Neural cell (in vitro differentiated cells): ENCODE measurements around the gene TTC23L. TPM values are rescaled to one million over a fixed set of nuclear protein-coding genes. Genes with fewer than 3 reads are reported as not detected.

Experiments
- H2AFZ ChIP-seq: fragments of 200-600, 300-800 bp; sonication (generic), shearing (Covaris generic); 2 replicates; pipeline ENCODE4 v1.6.0; 2014; ENCODE audit warnings: low read depth, mild to moderate bottlenecking, antibody characterized with exemption, low read length, moderate library complexity
- H3F3A ChIP-seq: fragments of 200-600 bp; shearing (Covaris generic); 2 replicates; pipeline ENCODE4 v1.6.1; 2016; ENCODE audit warnings: mild to moderate bottlenecking, moderate library complexity, mixed read lengths, antibody characterized with exemption, low read length; ENCODE audit not compliant: insufficient read depth, poor library complexity, severe bottlenecking
- H3K27ac ChIP-seq: fragments of 200-600, 300-800 bp; sonication (generic), shearing (Covaris generic); 2 replicates; pipeline ENCODE4 v1.5.1; 2014; ENCODE audit warnings: mild to moderate bottlenecking, low read length, moderate library complexity
- H3K27me3 ChIP-seq: fragments of 300-800, 200-600 bp; sonication (generic), shearing (Covaris generic); 2 replicates; pipeline ENCODE4 v1.6.0; 2014; ENCODE audit warnings: mild to moderate bottlenecking, low read depth, low read length, moderate library complexity; ENCODE audit not compliant: insufficient read depth
- H3K36me3 ChIP-seq: fragments of 300-800, 200-600 bp; sonication (generic), shearing (Covaris generic); 2 replicates; pipeline ENCODE4 v1.5.1; 2014; ENCODE audit warnings: mild to moderate bottlenecking, antibody characterized with exemption, low read length, moderate library complexity; ENCODE audit not compliant: insufficient read depth
- H3K4me2 ChIP-seq: fragments of 300-800, 200-600 bp; sonication (generic), shearing (Covaris generic); 2 replicates; pipeline ENCODE4 v1.6.0; 2014; ENCODE audit warnings: mild to moderate bottlenecking, low read length
- H3K4me3 ChIP-seq: fragments of 300-800, 200-600 bp; sonication (generic), shearing (Covaris generic); 2 replicates; pipeline ENCODE4 v1.5.1; 2014; ENCODE audit warnings: mild to moderate bottlenecking, low read length, moderate library complexity
- H3K79me2 ChIP-seq: fragments of 200-600 bp; shearing (Covaris generic); replicated peaks from 2 replicates; pipeline ENCODE4 v1.6.0; 2014; ENCODE audit warnings: mild to moderate bottlenecking, low read length, moderate library complexity; ENCODE audit not compliant: insufficient read depth
- H3K9ac ChIP-seq: fragments of 300-800, 200-600 bp; sonication (generic), shearing (Covaris generic); 2 replicates; pipeline ENCODE4 v1.6.1; 2016; ENCODE audit warnings: mild to moderate bottlenecking, low read length, mixed read lengths
- H3K9me2 ChIP-seq: fragments of 200-600 bp; shearing (Covaris generic); 2 replicates; pipeline ENCODE4 v1.6.1; 2016; ENCODE audit warnings: mild to moderate bottlenecking, low read length, mixed read lengths; ENCODE audit not compliant: insufficient read depth
- H3K9me3 ChIP-seq: fragments of 200-600, 300-800 bp; sonication (generic), shearing (Covaris generic); 2 replicates; pipeline ENCODE4 v1.6.1; 2016; ENCODE audit warnings: mild to moderate bottlenecking, mixed run types, low read length, moderate library complexity, mixed read lengths
- H4K20me1 ChIP-seq: fragments of 200-600 bp; shearing (Covaris generic); 2 replicates; pipeline ENCODE4 v1.6.1; 2016; ENCODE audit warnings: mild to moderate bottlenecking, mixed run types; ENCODE audit not compliant: insufficient read depth
- CTCF ChIP-seq: fragments of 450-650 bp; IDR thresholded peaks from 2 replicates; pipeline ENCODE4 v1.5.1; 2014; ENCODE audit warnings: antibody characterized with exemption, mild to moderate bottlenecking, moderate library complexity; ENCODE audit not compliant: poor library complexity, severe bottlenecking
- EP300 ChIP-seq: fragments of 450-650 bp; conservative IDR thresholded peaks from 2 replicates; pipeline ENCODE4 v1.6.1; 2014; ENCODE audit warnings: antibody characterized with exemption, mild to moderate bottlenecking, moderate library complexity; ENCODE audit not compliant: poor library complexity, severe bottlenecking
- EZH2 ChIP-seq: fragments of 200-600, 300-800 bp; shearing (Covaris generic), sonication (generic); IDR thresholded peaks from 2 replicates; pipeline ENCODE4 v1.6.1; 2014; ENCODE audit warnings: antibody characterized with exemption, low read length, borderline replicate concordance, mild to moderate bottlenecking; ENCODE audit not compliant: insufficient read depth, poor library complexity, severe bottlenecking
- MXI1 ChIP-seq: fragments of 450-650 bp; conservative IDR thresholded peaks from 2 replicates; pipeline ENCODE4 v1.6.1; 2014; ENCODE audit warnings: antibody characterized with exemption, mild to moderate bottlenecking; ENCODE audit not compliant: poor library complexity, severe bottlenecking
- POLR2AphosphoS5 ChIP-seq: IDR thresholded peaks from 2 replicates; pipeline ENCODE4 v1.6.1; 2012
- RAD21 ChIP-seq: fragments of 450-650 bp; conservative IDR thresholded peaks from 2 replicates; pipeline ENCODE4 v1.6.1; 2014; ENCODE audit warnings: antibody characterized with exemption, mild to moderate bottlenecking, moderate library complexity
- REST ChIP-seq: IDR thresholded peaks from 2 replicates; pipeline ENCODE4 v1.6.1; 2012; ENCODE audit warnings: borderline replicate concordance
- SMC3 ChIP-seq: fragments of 450-650 bp; conservative IDR thresholded peaks from 2 replicates; pipeline ENCODE4 v1.6.1; 2014; ENCODE audit warnings: antibody characterized with exemption, mild to moderate bottlenecking, moderate library complexity; ENCODE audit not compliant: poor library complexity
- TAF1 ChIP-seq: IDR thresholded peaks from 2 replicates; pipeline ENCODE4 v1.6.1; 2012; ENCODE audit warnings: low read depth
- polyA plus RNA-seq: library from polyadenylated mRNA; depleted of rRNA; stranded (reverse); fragments of >200 nt; gene quantifications from 2 replicates; pipeline ENCODE4 v1.2.3, GENCODE V29; 2014

Gene TTC23L
- polyA plus RNA-seq, 1 donor from 2014 or later, result 8.3 TPM

DNA sequence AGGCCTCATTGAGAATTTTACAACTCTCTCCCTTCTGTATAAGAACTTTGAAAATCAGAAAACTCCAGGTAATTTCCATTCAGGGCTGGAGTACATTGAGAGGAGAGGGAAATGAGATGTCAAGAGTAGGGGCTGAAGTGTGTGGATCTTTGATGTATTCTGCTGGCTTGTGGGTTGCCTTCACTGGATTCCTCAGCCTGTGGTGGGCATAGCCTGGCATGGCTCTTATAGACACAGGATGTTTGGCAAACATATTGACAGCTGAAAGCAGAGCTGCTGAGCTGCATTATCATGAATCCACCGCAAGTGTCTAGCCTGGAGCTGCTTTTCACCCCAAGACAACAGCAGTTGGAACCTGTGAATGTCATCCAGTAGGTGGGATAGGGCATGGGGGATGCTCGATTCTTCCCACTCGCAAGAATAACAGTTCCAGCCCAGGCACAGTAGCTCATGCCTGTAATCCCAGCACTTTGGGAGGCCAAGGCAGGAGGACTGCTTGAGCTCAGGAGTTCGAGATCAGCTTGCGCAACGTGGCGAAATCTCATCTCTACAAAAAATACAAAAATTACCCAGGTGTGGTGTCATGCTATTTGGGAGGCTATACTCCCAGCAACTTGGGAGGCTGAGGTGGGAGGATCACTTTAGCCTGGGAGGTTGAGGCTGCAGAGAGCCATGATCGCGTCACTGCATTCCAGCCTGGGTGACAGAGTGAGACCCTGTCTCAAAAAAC, 36.0 kb upstream of the TTC23L start:
- Histone ChIP-seq H2AFZ (no peak overlapping the region), H3K4me3 (no peak overlapping the region), H3K9me3 (no peaks in the 10 kb centered on the region), H3K27me3 (no peaks in the 10 kb centered on the region), H3K9ac (no peak overlapping the region), H4K20me1 (no peaks in the 10 kb centered on the region), H3K9me2 (no peaks in the 10 kb centered on the region), H3K4me2 (no peak overlapping the region), H3K79me2 (no peaks in the 10 kb centered on the region), H3K27ac (no peak overlapping the region), H3F3A (no peaks in the 10 kb centered on the region), H3K36me3 (no peaks in the 10 kb centered on the region)
- TF ChIP-seq EZH2 (no peak), EP300 (no peak), REST (no peak), POLR2AphosphoS5 (no peak), RAD21 (no peak), CTCF (no peak), SMC3 (no peak), TAF1 (no peak)

GRCh38 chr5:34803974-34804732, 34.8 kb upstream of the TTC23L start:
- Histone ChIP-seq H3K9ac (no peak overlapping the region), H3K27ac (no peak overlapping the region), H3K79me2 (no peaks in the 10 kb centered on the region), H3K4me2 (no peak overlapping the region), H3K4me3 (no peak overlapping the region), H3K9me3 (no peaks in the 10 kb centered on the region), H3K9me2 (no peaks in the 10 kb centered on the region), H4K20me1 (no peaks in the 10 kb centered on the region), H2AFZ (no peak overlapping the region), H3F3A (no peaks in the 10 kb centered on the region), H3K27me3 (no peaks in the 10 kb centered on the region), H3K36me3 (no peaks in the 10 kb centered on the region)
- TF ChIP-seq MXI1, result no peak
- no peak for TF ChIP-seq RAD21
- TF ChIP-seq REST, result no peak
- TF ChIP-seq POLR2AphosphoS5, result no peak
- TF ChIP-seq CTCF, result no peak
